K562 (cell line): ENCODE results near the gene PRUNE1. TPM values are rescaled to one million over a fixed set of nuclear protein-coding genes. Genes with fewer than 3 reads are reported as not detected.

Experiments
- ATAC-seq: fragments of 200-7000 bp; cut with Tn5 transposase; 3 replicates; pipeline ENCODE4 v1.9.1; 2020; ENCODE audit warnings: moderate library complexity
- BruUV-seq: library from RNA; stranded (reverse); fragments of 400-500 nt; replicated peaks from 2 replicates; lab custom pipeline; 2021; lab: Mats Ljungman, UMichigan
- CTCF ChIA-PET: fragments of 300-600 bp; formaldehyde crosslinking; extraction: SDS; loops from one replicate; lab custom pipeline; 2021; ENCODE audit warnings: low intra/inter-chr PET ratio; lab: Yijun Ruan, JAX
- POLR2A ChIA-PET: fragments of 300-600, 350-650 bp; sonication (Branson Sonifier 250); formaldehyde crosslinking; extraction: SDS; loops from one replicate; lab custom pipeline; 2021; ENCODE audit warnings: antibody characterized with exemption, inconsistent platforms; lab: Yijun Ruan, JAX
- DNase-seq, 4 experiments: peaks; one replicate each; pipeline versions ENCODE4 v3.0.0 to v3.0.0-alpha.2; 2011 to 2018; ENCODE audit warnings: low spot score in 3 of 4, mixed read lengths in 3 of 4; ENCODE audit errors: extremely low read depth in 1 of 4
- FAIRE-seq: peaks from 2 replicates; lab custom pipeline; 2011; peaks lifted over from hg19 to GRCh38; lab: Jason Lieb, UNC
- H2AFZ ChIP-seq: 2 replicates; pipeline ENCODE4 v1.6.0; 2011; ENCODE audit warnings: low read depth, low read length, control low read depth, inconsistent platforms
- H3K27ac ChIP-seq: fragments of 200-600 bp; 3 replicates; pipeline ENCODE4 v1.8.0; 2011; ENCODE audit warnings: low read depth, mild to moderate bottlenecking, control low read depth, inconsistent platforms, low read length, moderate library complexity, mixed read lengths; ENCODE audit errors: extremely low read depth
- H3K27me3 ChIP-seq, 2 experiments: fragments of 300-600 bp in 1 of 2; 2 replicates in 1 of 2; 3 replicates in 1 of 2; pipeline versions ENCODE4 v1.6.0 to v1.8.0; 2011; ENCODE audit warnings: inconsistent platforms in 2 of 2, low read length in 2 of 2, mild to moderate bottlenecking in 1 of 2, mixed read lengths in 1 of 2, moderate library complexity in 1 of 2; ENCODE audit not compliant: control insufficient read depth in 2 of 2, insufficient read depth in 2 of 2
- H3K36me3 ChIP-seq: fragments of 300-600 bp; 3 replicates; pipeline ENCODE4 v1.8.0; 2011; ENCODE audit warnings: mild to moderate bottlenecking, low read length, inconsistent platforms; ENCODE audit not compliant: control insufficient read depth, insufficient read depth
- H3K4me1 ChIP-seq, 2 experiments: fragments of 200-600 bp in 1 of 2; replicated peaks in 1 of 2; 2 replicates in 1 of 2; 3 replicates in 1 of 2; pipeline versions ENCODE4 v1.5.1 to v1.8.0; 2011; ENCODE audit warnings: inconsistent platforms in 2 of 2, low read length in 2 of 2, mild to moderate bottlenecking in 1 of 2, mixed read lengths in 1 of 2, moderate library complexity in 1 of 2; ENCODE audit not compliant: control insufficient read depth in 2 of 2, insufficient read depth in 2 of 2
- H3K4me2 ChIP-seq: 2 replicates; pipeline ENCODE4 v1.6.1; 2011; ENCODE audit warnings: low read length, control low read depth, inconsistent platforms, mixed read lengths; ENCODE audit not compliant: insufficient read depth
- H3K4me3 ChIP-seq: fragments of 200-600 bp; sonication (generic), shearing (Covaris generic); 2 replicates; pipeline ENCODE4 v1.5.1; 2016; ENCODE audit warnings: control low read depth, inconsistent platforms
- H3K79me2 ChIP-seq: fragments of 200-600 bp; 3 replicates; pipeline ENCODE4 v1.8.0; 2011; ENCODE audit warnings: low read length, inconsistent platforms; ENCODE audit not compliant: control insufficient read depth, insufficient read depth
- H3K9ac ChIP-seq, 2 experiments: 2 replicates each; pipeline versions ENCODE4 v1.6.0 to v1.6.1; 2011; ENCODE audit warnings: low read depth in 2 of 2, low read length in 2 of 2, control low read depth in 1 of 2, inconsistent platforms in 1 of 2, mild to moderate bottlenecking in 1 of 2, mixed read lengths in 1 of 2; ENCODE audit not compliant: insufficient read depth in 1 of 2
- H3K9me1 ChIP-seq: one replicate; pipeline ENCODE4 v1.6.0; 2011; ENCODE audit warnings: inconsistent platforms, mild to moderate bottlenecking, low read length, moderate library complexity; ENCODE audit not compliant: control insufficient read depth, insufficient read depth
- H3K9me3 ChIP-seq: replicated peaks from 2 replicates; pipeline ENCODE4 v1.5.1; 2011; ENCODE audit warnings: low read depth, low read length, inconsistent platforms; ENCODE audit not compliant: control insufficient read depth, insufficient read depth
- H4K20me1 ChIP-seq: replicated peaks from 2 replicates; pipeline ENCODE4 v1.6.1; 2011; ENCODE audit warnings: low read length, inconsistent platforms, mixed read lengths; ENCODE audit not compliant: control insufficient read depth, insufficient read depth
- ARHGAP35 ChIP-seq: fragments of 450-650 bp; IDR thresholded peaks from 2 replicates; pipeline ENCODE4 v1.6.1; 2018; ENCODE audit not compliant: partially characterized antibody
- ARNT ChIP-seq, 2 experiments: fragments of 450-650 bp; IDR thresholded peaks; 2 replicates each; pipeline ENCODE4 v1.6.1; 2016; ENCODE audit warnings: mild to moderate bottlenecking in 1 of 2
- HMGN3 ChIP-seq: IDR thresholded peaks from 2 replicates; pipeline ENCODE4 v1.6.1; 2011; ENCODE audit warnings: borderline replicate concordance, low read depth, mild to moderate bottlenecking, mixed read lengths, low read length; ENCODE audit not compliant: insufficient read length; ENCODE audit errors: extremely low read depth
- MXI1 ChIP-seq: IDR thresholded peaks from 2 replicates; pipeline ENCODE4 v1.6.1; 2011; ENCODE audit warnings: low read depth, mild to moderate bottlenecking, improper control_type of control experiment, low read length
- PURB ChIP-seq: sonication (generic); formaldehyde crosslinking; IDR thresholded peaks from 2 replicates; pipeline ENCODE4 v1.9.0; 2021; ENCODE audit warnings: low read depth, mild to moderate bottlenecking, missing genetic modification reagents
- SMARCC2 ChIP-seq: fragments of 450-650 bp; IDR thresholded peaks from 2 replicates; pipeline ENCODE4 v1.6.1; 2017; ENCODE audit warnings: antibody characterized with exemption, moderate library complexity, mild to moderate bottlenecking, low read depth
- TRIM24 ChIP-seq, 2 experiments: fragments of 450-650 bp; IDR thresholded peaks; 2 replicates each; pipeline ENCODE4 v1.6.1; 2016
- ZFP36 ChIP-seq: fragments of 150-350 bp; IDR thresholded peaks from 2 replicates; pipeline ENCODE4 v1.6.1; 2018; ENCODE audit warnings: low read length, low read depth; ENCODE audit not compliant: partially characterized antibody
- ZNF121 ChIP-seq: sonication (generic); formaldehyde crosslinking; conservative IDR thresholded peaks from 2 replicates; pipeline ENCODE4 v1.8.0; 2022; ENCODE audit warnings: missing genetic modification reagents
- WGBS: fragments of 100-300 bp; shearing (Covaris generic); methylation state at CpG from one replicate; pipeline ENCODE4 v1.1.6; 2016; ENCODE audit warnings: low coverage, mixed read lengths; ENCODE audit not compliant: insufficient coverage; ENCODE audit errors: missing lambda C conversion rate; 5-methylcytosine and 5-hydroxymethylcytosine counted together
- in situ Hi-C: fragments of 300-500 bp; cut with MboI; formaldehyde crosslinking; loops from 4 replicates; pipeline ENCODE4 v1.15.0; 2018; ENCODE audit warnings: inconsistent platforms, mixed read lengths
- intact Hi-C: fragments of 100-400 bp; cut with micrococcal nuclease; formaldehyde crosslinking; loops from 2 replicates; pipeline ENCODE4 v1.14.2; 2022
- polyA plus RNA-seq, 8 experiments: library from polyadenylated mRNA; depleted of rRNA in 4 of 8; stranded (reverse) in 5 of 8; unstranded in 3 of 8; fragments of >200 nt; fragmentation: Nextera tagmentation in 2 of 8; fragmentation: Illumina TruSeq in 1 of 8; extraction: Ambion mirVana in 2 of 8; extraction: Trizol in 1 of 8; gene quantifications; 2 replicates each; pipeline versions ENCODE4 v1.2.1 to v1.2.3, GENCODE V29; 2011 to 2014; ENCODE audit warnings: inconsistent platforms in 1 of 8, missing spikeins in 1 of 8
- total RNA-seq, 7 experiments: library from RNA; depleted of rRNA in 6 of 7; stranded (reverse); fragments of >200 nt in 6 of 7; fragmentation: Illumina TruSeq in 2 of 7; extraction: Trizol in 2 of 7; gene quantifications; 2 replicates each; pipeline versions ENCODE4 v1.2.1 to v1.2.3, GENCODE V29; 2011 to 2021; ENCODE audit warnings: low replicate concordance in 1 of 7

PRUNE1 gene
- total and polyA plus RNA-seq, 9 of the 15 experiments (the other 6 are each of a cell fraction or from before 2014, with no cell fraction given): 16.7 to 48.3 (median 26.2) TPM

GRCh38 chr1:151026460-151026859 lies 18.2 kb downstream of the PRUNE1 start:
- H3K9ac ChIP-seq: no peak overlapping the region
- H3K4me2 ChIP-seq: no peak overlapping the region
- CTCF ChIA-PET: interaction anchor here (0.6 kb wide), 1 partner anchor 47 kb away, joined by 7 read pairs; no protein-coding TSS in a partner anchor
- H3K4me3 ChIP-seq: no peak overlapping the region
- H4K20me1 ChIP-seq: no peaks in the 10 kb centered on the region
- no peak for DNase-seq
- TF ChIP-seq ARHGAP35: no peak
- no peak for TF ChIP-seq ZFP36
- TF ChIP-seq PURB (CRISPR knock-in tag): no peak
- TF ChIP-seq SMARCC2: no peak
- no peak for TF ChIP-seq ARNT (IDR thresholded peaks at IDR 0.05)
- no peak for TF ChIP-seq TRIM24 (IDR thresholded peaks at IDR 0.05)
- TF ChIP-seq MXI1: no peak
- TF ChIP-seq, all 486 proteins: peak for 0
- FAIRE-seq (no peak), ATAC-seq (no peak)
- Histone ChIP-seq H3K36me3 (peaks cover 56% of the 10 kb centered on the region), H3K9me3 (no peaks in the 10 kb centered on the region), H2AFZ (no peak overlapping the region), H3K4me1 (no peaks in the 10 kb centered on the region; a peak in 2 of 5 replicates), H3K27me3 (no peaks in the 10 kb centered on the region), H3K79me2 (no peaks in the 10 kb centered on the region), H3K9me1 (no peaks in the 10 kb centered on the region), H3K27ac (no peak overlapping the region)
- in situ Hi-C loops (no loop called here), intact Hi-C loops (no loop called here)
- no TSS peak for BruUV-seq
- POLR2A ChIA-PET: interaction anchor here (1.7 kb wide), 1 partner anchor 23 kb away, joined by 4 read pairs; no protein-coding TSS in a partner anchor

GRCh38 chr1:151032164-151032563 lies 23.9 kb downstream of the PRUNE1 start:
- no peaks in the 10 kb centered on the region for H3K9me3 ChIP-seq
- no peak overlapping the region for H2AFZ ChIP-seq
- FAIRE-seq (no peak), DNase-seq (no peak), ATAC-seq (no peak)
- H3K4me1 ChIP-seq: no peaks in the 10 kb centered on the region; a peak in 1 of 5 replicates
- H3K9me1 ChIP-seq: no peaks in the 10 kb centered on the region
- TF ChIP-seq ZNF121 (CRISPR knock-in tag) (peak; percentile 65; the same call in 1 of the 2 replicates), HMGN3 (no peak)
- no peak overlapping the region for H3K9ac ChIP-seq
- intact Hi-C loops: no loop called here
- H3K27me3 ChIP-seq: no peaks in the 10 kb centered on the region
- H4K20me1 ChIP-seq: no peaks in the 10 kb centered on the region
- H3K4me3 ChIP-seq: no peak overlapping the region
- CTCF ChIA-PET: no interaction called here
- no peak overlapping the region for H3K4me2 ChIP-seq
- H3K27ac ChIP-seq: no peak overlapping the region
- POLR2A ChIA-PET: interaction anchor here (0.6 to 1.0 kb wide), 3 partner anchors 22 to 353 kb away, joined by 3 read pairs; no protein-coding TSS in a partner anchor
- H3K79me2 ChIP-seq: no peaks in the 10 kb centered on the region
- in situ Hi-C loops: no loop called here
- 94% methylated on average over 8 of the region's 8 CpGs for WGBS
- H3K36me3 ChIP-seq: peaks cover 54% of the 10 kb centered on the region
- no TSS peak for BruUV-seq
